H9 (cell line): ENCODE measurements around the gene CEP120. TPM values are rescaled to one million over a fixed set of nuclear protein-coding genes. Genes with fewer than 3 reads are reported as not detected.

ENCODE experiments used
- DNase-seq: peaks from one replicate; pipeline ENCODE4 v3.0.0-alpha.2; 2017
- H2AFZ ChIP-seq: one replicate; pipeline ENCODE4 v1.6.1; 2013; ENCODE audit warnings: mild to moderate bottlenecking, low read length, control low read depth, moderate library complexity
- H2AK5ac ChIP-seq: 2 replicates; pipeline ENCODE4 v1.6.1; 2013; ENCODE audit warnings: low read length, control low read depth, mixed read lengths; ENCODE audit not compliant: insufficient read length
- H2BK120ac ChIP-seq: one replicate; pipeline ENCODE4 v1.6.1; 2013; ENCODE audit warnings: low read depth, mild to moderate bottlenecking, low read length, control low read depth, inconsistent platforms; ENCODE audit not compliant: poor library complexity, severe bottlenecking
- H2BK12ac ChIP-seq: 2 replicates; pipeline ENCODE4 v1.6.1; 2013; ENCODE audit warnings: low read length, control low read depth, mixed read lengths, low read depth; ENCODE audit not compliant: insufficient read length
- H2BK15ac ChIP-seq: 2 replicates; pipeline ENCODE4 v1.6.1; 2013; ENCODE audit warnings: low read depth, low read length, control low read depth
- H2BK20ac ChIP-seq: one replicate; pipeline ENCODE4 v1.6.1; 2013; ENCODE audit warnings: low read depth, mild to moderate bottlenecking, low read length, control low read depth, inconsistent platforms; ENCODE audit not compliant: poor library complexity, severe bottlenecking
- H2BK5ac ChIP-seq: 2 replicates; pipeline ENCODE4 v1.6.1; 2013; ENCODE audit warnings: low read length, control low read depth, mixed read lengths; ENCODE audit not compliant: insufficient read length
- H3K14ac ChIP-seq: 2 replicates; pipeline ENCODE4 v1.6.1; 2013; ENCODE audit warnings: low read length, control low read depth; ENCODE audit not compliant: insufficient read depth
- H3K18ac ChIP-seq: 2 replicates; pipeline ENCODE4 v1.6.1; 2013; ENCODE audit warnings: low read depth, mild to moderate bottlenecking, mixed read lengths, low read length, control low read depth; ENCODE audit not compliant: insufficient read length
- H3K23ac ChIP-seq: 2 replicates; pipeline ENCODE4 v1.6.1; 2013; ENCODE audit warnings: low read length, control low read depth, mixed read lengths, low read depth; ENCODE audit not compliant: insufficient read length
- H3K23me2 ChIP-seq: 2 replicates; pipeline ENCODE4 v1.6.1; 2013; ENCODE audit warnings: low read depth, mild to moderate bottlenecking, mixed read lengths, low read length, control low read depth; ENCODE audit not compliant: insufficient read length, poor library complexity, severe bottlenecking
- H3K27ac ChIP-seq: 2 replicates; pipeline ENCODE4 v1.5.1; 2013; ENCODE audit warnings: low read length, control low read depth, mixed read lengths, low read depth; ENCODE audit not compliant: insufficient read length
- H3K27me3 ChIP-seq: 2 replicates; pipeline ENCODE4 v1.6.1; 2013; ENCODE audit warnings: low read length, control low read depth, inconsistent platforms; ENCODE audit not compliant: insufficient read depth
- H3K4ac ChIP-seq: 2 replicates; pipeline ENCODE4 v1.6.1; 2013; ENCODE audit warnings: low read depth, mild to moderate bottlenecking, control low read depth, inconsistent platforms, low read length, moderate library complexity
- H3K4me1 ChIP-seq: 2 replicates; pipeline ENCODE4 v1.6.1; 2013; ENCODE audit warnings: low read length, control low read depth, inconsistent platforms; ENCODE audit not compliant: insufficient read depth
- H3K4me2 ChIP-seq: 2 replicates; pipeline ENCODE4 v1.6.1; 2013; ENCODE audit warnings: low read length, control low read depth, mixed read lengths; ENCODE audit not compliant: insufficient read length, insufficient read depth
- H3K56ac ChIP-seq: 2 replicates; pipeline ENCODE4 v1.6.1; 2013; ENCODE audit warnings: low read depth, mild to moderate bottlenecking, mixed read lengths, low read length, control low read depth; ENCODE audit not compliant: insufficient read length
- H3K79me1 ChIP-seq: 2 replicates; pipeline ENCODE4 v1.6.1; 2013; ENCODE audit warnings: low read depth, mild to moderate bottlenecking, moderate library complexity, low read length, control low read depth, inconsistent platforms; ENCODE audit not compliant: insufficient read depth, poor library complexity, severe bottlenecking
- H3K79me2 ChIP-seq: 2 replicates; pipeline ENCODE4 v1.6.1; 2013; ENCODE audit warnings: low read length, control low read depth, inconsistent platforms; ENCODE audit not compliant: insufficient read depth
- H3K9ac ChIP-seq: 2 replicates; pipeline ENCODE4 v1.6.1; 2013; ENCODE audit warnings: low read length, control low read depth, mixed read lengths; ENCODE audit not compliant: insufficient read length; ENCODE audit errors: extremely low read depth
- H3K9me3 ChIP-seq: one replicate; pipeline ENCODE4 v1.6.1; 2013; ENCODE audit warnings: low read depth, low read length, inconsistent platforms; ENCODE audit not compliant: control insufficient read depth
- H3T11ph ChIP-seq: one replicate; pipeline ENCODE4 v1.6.1; 2013; ENCODE audit warnings: mild to moderate bottlenecking, low read length, control low read depth, inconsistent platforms
- H4K20me1 ChIP-seq: one replicate; pipeline ENCODE4 v1.6.1; 2013; ENCODE audit not compliant: control insufficient read depth, insufficient read length, insufficient read depth
- H4K5ac ChIP-seq: 2 replicates; pipeline ENCODE4 v1.6.1; 2013; ENCODE audit warnings: low read depth, mild to moderate bottlenecking, mixed read lengths, low read length, control low read depth; ENCODE audit not compliant: insufficient read length
- H4K8ac ChIP-seq: replicated peaks from 2 replicates; pipeline ENCODE4 v1.6.1; 2013; ENCODE audit warnings: low read length, control low read depth, mixed read lengths, low read depth; ENCODE audit not compliant: insufficient read length
- H4K91ac ChIP-seq: 2 replicates; pipeline ENCODE4 v1.6.1; 2013; ENCODE audit warnings: low read depth, mild to moderate bottlenecking, moderate library complexity, mixed read lengths, low read length, control low read depth; ENCODE audit not compliant: insufficient read length
- H3K27ac Mint-ChIP-seq, 3 experiments: 2 replicates in 2 of 3; 3 replicates in 1 of 3; pipeline ENCODE4 v1.8.0; 2020 to 2021; ENCODE audit warnings: mixed read lengths in 3 of 3, mild to moderate bottlenecking in 1 of 3, moderate library complexity in 1 of 3
- H3K27me3 Mint-ChIP-seq: 2 replicates; pipeline ENCODE4 v1.8.0; 2021; ENCODE audit warnings: low read depth, mild to moderate bottlenecking, moderate library complexity, mixed read lengths
- H3K36me3 Mint-ChIP-seq, 3 experiments: 2 replicates in 2 of 3; 3 replicates in 1 of 3; pipeline ENCODE4 v1.8.0; 2020 to 2021; ENCODE audit warnings: low read depth in 3 of 3, mixed read lengths in 3 of 3; ENCODE audit not compliant: insufficient read depth in 1 of 3
- H3K4me1 Mint-ChIP-seq, 2 experiments: 2 replicates each; pipeline ENCODE4 v1.8.0; 2020; ENCODE audit warnings: mixed read lengths in 2 of 2
- H3K4me3 Mint-ChIP-seq, 2 experiments: 2 replicates in 1 of 2; 3 replicates in 1 of 2; pipeline ENCODE4 v1.8.0; 2020 to 2021; ENCODE audit warnings: mild to moderate bottlenecking in 2 of 2, mixed read lengths in 2 of 2, moderate library complexity in 1 of 2
- H3K9me3 Mint-ChIP-seq, 2 experiments: 2 replicates in 1 of 2; 3 replicates in 1 of 2; pipeline ENCODE4 v1.8.0; 2020; ENCODE audit warnings: mild to moderate bottlenecking in 2 of 2, mixed read lengths in 2 of 2, moderate library complexity in 1 of 2
- CTCF ChIP-seq: fragments of 200-600 bp; sonication (generic); conservative IDR thresholded peaks from 3 replicates; pipeline ENCODE4 v1.8.0; 2021; ENCODE audit warnings: antibody characterized with exemption, mild to moderate bottlenecking
- WGBS: extraction: QIAGEN DNeasy Blood & Tissue Kit; methylation state at CpG from one replicate; pipeline ENCODE4 v1.1.7; 2013; ENCODE audit warnings: missing lambda C conversion rate, low lambda C conversion rate, mixed read lengths; ENCODE audit not compliant: insufficient read length; ENCODE audit errors: extremely low coverage; 5-methylcytosine and 5-hydroxymethylcytosine counted together
- total RNA-seq: library from RNA; stranded (reverse); gene quantifications from 2 replicates; pipeline ENCODE4 v1.2.1, GENCODE V29; 2021

Gene CEP120
- total RNA-seq, 1 experiment from 2014 or later = 22.5 TPM

- no peaks in the 10 kb centered on the region for H3K4me1 ChIP-seq
- H4K5ac ChIP-seq = no peak overlapping the region
- H3K14ac ChIP-seq = no peak overlapping the region
- no peaks in the 10 kb centered on the region for H3K27me3 ChIP-seq
- no CpG with 5 or more reads among the region's 1 CpG for WGBS
- H2BK20ac ChIP-seq = no peak overlapping the region
- H3K4me1 Mint-ChIP-seq = peaks cover 0 to 2% of the 10 kb centered on the region in 2 experiments; a peak in 1 of 4 replicates
- no peak overlapping the region for H3K4ac ChIP-seq
- H4K8ac ChIP-seq = no peak overlapping the region
- H2AK5ac ChIP-seq = no peak overlapping the region
- H2BK5ac ChIP-seq = no peak overlapping the region
- no peak overlapping the region for H3K23ac ChIP-seq
- H2AFZ ChIP-seq = no peak overlapping the region
- H3K27me3 Mint-ChIP-seq = no peaks in the 10 kb centered on the region
- H3T11ph ChIP-seq = no peak overlapping the region
- H3K4me2 ChIP-seq = no peak overlapping the region
- H3K79me2 ChIP-seq = no peaks in the 10 kb centered on the region
- H3K9ac ChIP-seq = no peak overlapping the region
- no peak overlapping the region for H3K27ac ChIP-seq
- no peaks in the 10 kb centered on the region for H3K9me3 ChIP-seq
- no peaks in the 10 kb centered on the region for H3K79me1 ChIP-seq
- H4K20me1 ChIP-seq = no peaks in the 10 kb centered on the region
- DNase-seq = no peak
- no peak overlapping the region for H2BK120ac ChIP-seq
- H3K36me3 Mint-ChIP-seq = peaks cover 25 to 28% (median 28%) of the 10 kb centered on the region in 3 experiments
- H3K4me3 Mint-ChIP-seq = no peak overlapping the region
- H3K23me2 ChIP-seq = no peaks in the 10 kb centered on the region
- no peak overlapping the region for H3K18ac ChIP-seq
- H3K56ac ChIP-seq = no peak overlapping the region
- H2BK15ac ChIP-seq = no peak overlapping the region
- H4K91ac ChIP-seq = no peak overlapping the region
- TF ChIP-seq CTCF = no peak
- no peak overlapping the region for H3K27ac Mint-ChIP-seq
- no peak overlapping the region for H2BK12ac ChIP-seq
- peaks cover 10 to 13% of the 10 kb centered on the region in 2 experiments for H3K9me3 Mint-ChIP-seq
These were observed 64.5 kb downstream of the CEP120 start for GRCh38 chr5:123358751-123359150.
